ENCODE data around the gene SLC16A8.

GRCh38 chr22:38036392-38037062, 47.5 kb downstream of the SLC16A8 start:
- TF ChIP-seq CTCF (IDR thresholded peaks at IDR 0.05) (no peak), POLR2A (IDR thresholded peaks at IDR 0.05) (no peak)

All from uterus (tissue), 2 donors.